OCI-LY1 (cell line): ENCODE data around the gene TBC1D2B.

ENCODE experiments used
- EZH2 ChIP-seq: fragments of 200-600 bp; sonication (generic), shearing (Covaris generic); IDR thresholded peaks from 2 replicates; pipeline ENCODE4 v1.8.0; 2017; ENCODE audit warnings: borderline replicate concordance, mixed run types, mild to moderate bottlenecking, antibody characterized with exemption, low read length, moderate library complexity, mixed read lengths
- TF ChIP-seq, protein P1 (sequence below): fragments of 200-600 bp; sonication (generic), shearing (Covaris generic); IDR thresholded peaks from 2 replicates; pipeline ENCODE4 v1.5.1; 2017; ENCODE audit warnings: mild to moderate bottlenecking, antibody characterized with exemption, low read length, moderate library complexity, mixed read lengths

DNA sequence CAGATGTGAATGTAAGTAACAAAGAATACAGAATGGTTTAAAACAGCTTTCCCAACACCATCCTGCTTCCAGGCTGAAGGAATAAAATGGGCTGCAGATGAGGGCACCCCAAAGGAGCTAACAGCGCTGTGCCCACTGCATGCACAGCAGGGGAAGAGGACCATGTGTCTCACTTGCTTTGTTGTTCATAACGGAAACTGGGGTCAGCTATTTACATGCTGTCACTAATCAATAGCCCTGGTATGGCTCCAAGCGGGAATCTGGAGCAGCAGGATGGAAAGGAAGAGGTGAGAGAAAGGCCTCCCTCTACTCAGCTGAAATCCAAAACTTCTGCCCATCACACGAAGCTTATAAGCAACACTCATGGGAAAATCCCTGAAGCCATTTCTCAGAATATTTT, 67.4 kb downstream of the TBC1D2B start:
- TF ChIP-seq, protein P1, sequence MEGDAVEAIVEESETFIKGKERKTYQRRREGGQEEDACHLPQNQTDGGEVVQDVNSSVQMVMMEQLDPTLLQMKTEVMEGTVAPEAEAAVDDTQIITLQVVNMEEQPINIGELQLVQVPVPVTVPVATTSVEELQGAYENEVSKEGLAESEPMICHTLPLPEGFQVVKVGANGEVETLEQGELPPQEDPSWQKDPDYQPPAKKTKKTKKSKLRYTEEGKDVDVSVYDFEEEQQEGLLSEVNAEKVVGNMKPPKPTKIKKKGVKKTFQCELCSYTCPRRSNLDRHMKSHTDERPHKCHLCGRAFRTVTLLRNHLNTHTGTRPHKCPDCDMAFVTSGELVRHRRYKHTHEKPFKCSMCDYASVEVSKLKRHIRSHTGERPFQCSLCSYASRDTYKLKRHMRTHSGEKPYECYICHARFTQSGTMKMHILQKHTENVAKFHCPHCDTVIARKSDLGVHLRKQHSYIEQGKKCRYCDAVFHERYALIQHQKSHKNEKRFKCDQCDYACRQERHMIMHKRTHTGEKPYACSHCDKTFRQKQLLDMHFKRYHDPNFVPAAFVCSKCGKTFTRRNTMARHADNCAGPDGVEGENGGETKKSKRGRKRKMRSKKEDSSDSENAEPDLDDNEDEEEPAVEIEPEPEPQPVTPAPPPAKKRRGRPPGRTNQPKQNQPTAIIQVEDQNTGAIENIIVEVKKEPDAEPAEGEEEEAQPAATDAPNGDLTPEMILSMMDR: no peak
- no peak for TF ChIP-seq EZH2
